Chondrocyte (in vitro differentiated cells): ENCODE data around the gene SERBP1. TPM values are rescaled to one million over a fixed set of nuclear protein-coding genes. Genes with fewer than 3 reads are reported as not detected.

Experiments
- DNase-seq: peaks from one replicate; pipeline ENCODE4 v3.0.0; 2021; ENCODE audit warnings: mixed read lengths, low spot score
- H3K27ac Mint-ChIP-seq: one replicate; pipeline ENCODE4 v1.8.0; 2021; ENCODE audit warnings: mild to moderate bottlenecking, moderate library complexity, mixed read lengths; ENCODE audit not compliant: unreplicated experiment
- H3K27me3 Mint-ChIP-seq: 2 replicates; pipeline ENCODE4 v1.8.0; 2021; ENCODE audit warnings: low read depth, mixed read lengths
- H3K36me3 Mint-ChIP-seq: 2 replicates; pipeline ENCODE4 v1.8.0; 2021; ENCODE audit warnings: low read depth, mixed read lengths
- H3K4me1 Mint-ChIP-seq: 2 replicates; pipeline ENCODE4 v1.8.0; 2021; ENCODE audit warnings: low read depth, mild to moderate bottlenecking, mixed read lengths
- H3K4me3 Mint-ChIP-seq: one replicate; pipeline ENCODE4 v1.8.0; 2021; ENCODE audit warnings: mild to moderate bottlenecking, moderate library complexity, mixed read lengths; ENCODE audit not compliant: unreplicated experiment
- H3K9me3 Mint-ChIP-seq: 2 replicates; pipeline ENCODE4 v1.8.0; 2021; ENCODE audit warnings: low read depth, mixed read lengths
- CTCF ChIP-seq: fragments of 200-600 bp; sonication (generic); IDR thresholded peaks from 2 replicates; pipeline ENCODE4 v1.5.0; 2021; ENCODE audit warnings: antibody characterized with exemption, mild to moderate bottlenecking, moderate library complexity
- total RNA-seq: library from RNA; stranded (reverse); gene quantifications from 3 replicates; pipeline ENCODE4 v1.2.1, GENCODE V29; 2021

The SERBP1 gene
- total RNA-seq, 1 donor from 2014 or later: 145 TPM

GRCh38 chr1:67393737-67394136, 36.5 kb downstream of the SERBP1 start:
- H3K36me3 Mint-ChIP-seq: peaks cover 4% of the 10 kb centered on the region
- peaks cover 15% of the 10 kb centered on the region for H3K4me1 Mint-ChIP-seq
- no peaks in the 10 kb centered on the region for H3K27me3 Mint-ChIP-seq
- H3K27ac Mint-ChIP-seq: peak overlapping the region; percentile 59
- no peak overlapping the region for H3K4me3 Mint-ChIP-seq
- no peak for DNase-seq
- no peak for TF ChIP-seq CTCF
- no peaks in the 10 kb centered on the region for H3K9me3 Mint-ChIP-seq

- no peaks in the 10 kb centered on the region for H3K27me3 Mint-ChIP-seq
- no peaks in the 10 kb centered on the region for H3K9me3 Mint-ChIP-seq
- DNase-seq: no peak
- peak overlapping the region; percentile 59 for H3K27ac Mint-ChIP-seq
- H3K4me1 Mint-ChIP-seq: peaks cover 15% of the 10 kb centered on the region
- H3K4me3 Mint-ChIP-seq: no peak overlapping the region
- H3K36me3 Mint-ChIP-seq: peaks cover 4% of the 10 kb centered on the region
- no peak for TF ChIP-seq CTCF
These were observed 37.0 kb downstream of the SERBP1 start for GRCh38 chr1:67393240-67393639.

- Mint-ChIP-seq H3K4me3 (peak overlapping the region; percentile 22), H3K27ac (peak overlapping the region; percentile 83)
- TF ChIP-seq CTCF: no peak
These were observed 39.9 kb downstream of the SERBP1 start for GRCh38 chr1:67390041-67390887.

GRCh38 chr1:67383999-67384638, 46.1 kb downstream of the SERBP1 start:
- H3K27me3 Mint-ChIP-seq: no peaks in the 10 kb centered on the region
- H3K36me3 Mint-ChIP-seq: peaks cover 11% of the 10 kb centered on the region
- H3K27ac Mint-ChIP-seq: no peak overlapping the region
- no peak for TF ChIP-seq CTCF
- peaks cover 8% of the 10 kb centered on the region for H3K4me1 Mint-ChIP-seq
- H3K4me3 Mint-ChIP-seq: no peak overlapping the region
- peaks cover 14% of the 10 kb centered on the region for H3K9me3 Mint-ChIP-seq
- no peak for DNase-seq

More at GRCh38 chr1:67390041-67390887, 39.9 kb downstream of the SERBP1 start:
- Mint-ChIP-seq H3K36me3 (no peaks in the 10 kb centered on the region), H3K27me3 (no peaks in the 10 kb centered on the region), H3K4me1 (peaks cover 15% of the 10 kb centered on the region), H3K9me3 (no peaks in the 10 kb centered on the region)
- DNase-seq: no peak

GRCh38 chr1:67382292-67382691, 47.9 kb downstream of the SERBP1 start:
- H3K27ac Mint-ChIP-seq: no peak overlapping the region
- DNase-seq: no peak
- H3K27me3 Mint-ChIP-seq: no peaks in the 10 kb centered on the region
- peaks cover 14% of the 10 kb centered on the region for H3K9me3 Mint-ChIP-seq
- H3K36me3 Mint-ChIP-seq: peaks cover 11% of the 10 kb centered on the region
- no peak overlapping the region for H3K4me3 Mint-ChIP-seq
- peaks cover 8% of the 10 kb centered on the region for H3K4me1 Mint-ChIP-seq
- no peak for TF ChIP-seq CTCF
